ENCODE data around the gene PCDH8. TPM values are rescaled to one million over a fixed set of nuclear protein-coding genes. Genes with fewer than 3 reads are reported as not detected.

Gene PCDH8
- polyA plus RNA-seq, 1 of the 3 experiments (the other 2 are of a cell fraction): not detected

GRCh38 chr13:52849291-52850071 lies 1.0 kb upstream of the PCDH8 start:
- Histone ChIP-seq H3K4me2 (no peak overlapping the region), H3K27me3 (ENCODE audit: insufficient read depth) (peaks cover 37% of the 10 kb centered on the region), H2AFZ (ENCODE audit: low read depth) (no peak overlapping the region), H3K9me3 (no peaks in the 10 kb centered on the region), H3K36me3 (replicated peaks in 1 of 2; ENCODE audit: control insufficient read depth in 1 of 2, insufficient read depth in 2 of 2, low read length in 1 of 2) (no peaks in the 10 kb centered on the region), H3K79me2 (ENCODE audit: insufficient read depth) (no peaks in the 10 kb centered on the region), H3K9ac (no peak overlapping the region), H4K20me1 (ENCODE audit: insufficient read depth) (no peaks in the 10 kb centered on the region), H3K9me2 (no peaks in the 10 kb centered on the region), H3K4me1 (ENCODE audit: control insufficient read depth in 1 of 2, insufficient read depth in 2 of 2, low read depth in 1 of 2, low read length in 1 of 2) (peaks cover 6 to 38% of the 10 kb centered on the region in 2 experiments; a peak in 3 of 4 replicates), H3F3A (replicated peaks; ENCODE audit: insufficient read depth) (peaks cover 14% of the 10 kb centered on the region), H3K4me3 (ENCODE audit: low read depth in 2 of 2, low read length in 1 of 2) (no peak overlapping the region), H3K27ac (ENCODE audit: low read depth in 2 of 2, low read length in 1 of 2) (no peak overlapping the region)
- CTCF ChIA-PET: interaction anchor here (0.6 to 11.3 kb wide), 37 partner anchors 8 to 401 kb away, joined by 3 to 124 read pairs (median 4); partner anchors contain the start of gene SUGT1
- TF ChIP-seq MEF2A (IDR thresholded peaks at IDR 0.05; ENCODE audit: borderline replicate concordance, low read depth): no peak
- TF ChIP-seq JUND (IDR thresholded peaks at IDR 0.05): no peak
- no peak for TF ChIP-seq EP300 (IDR thresholded peaks at IDR 0.05; ENCODE audit: borderline replicate concordance in 1 of 2, low read depth in 1 of 2, low read length in 1 of 2)
- no peak for TF ChIP-seq GATA2 (CRISPR knock-in tag; IDR thresholded peaks at IDR 0.05)
- TF ChIP-seq FOXJ3 (CRISPR knock-in tag; IDR thresholded peaks at IDR 0.05): no peak
- TF ChIP-seq, protein P1, sequence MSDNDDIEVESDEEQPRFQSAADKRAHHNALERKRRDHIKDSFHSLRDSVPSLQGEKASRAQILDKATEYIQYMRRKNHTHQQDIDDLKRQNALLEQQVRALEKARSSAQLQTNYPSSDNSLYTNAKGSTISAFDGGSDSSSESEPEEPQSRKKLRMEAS (IDR thresholded peaks at IDR 0.05; ENCODE audit: low read depth): no peak
- no peak for TF ChIP-seq USF2 (IDR thresholded peaks at IDR 0.05; ENCODE audit: borderline replicate concordance, low read depth, low read length)
- TF ChIP-seq NFIC (IDR thresholded peaks at IDR 0.05; ENCODE audit: borderline replicate concordance): no peak
- TF ChIP-seq CHD2 (IDR thresholded peaks at IDR 0.05; ENCODE audit: low read length, partially characterized antibody): no peak
- TF ChIP-seq, protein P2, sequence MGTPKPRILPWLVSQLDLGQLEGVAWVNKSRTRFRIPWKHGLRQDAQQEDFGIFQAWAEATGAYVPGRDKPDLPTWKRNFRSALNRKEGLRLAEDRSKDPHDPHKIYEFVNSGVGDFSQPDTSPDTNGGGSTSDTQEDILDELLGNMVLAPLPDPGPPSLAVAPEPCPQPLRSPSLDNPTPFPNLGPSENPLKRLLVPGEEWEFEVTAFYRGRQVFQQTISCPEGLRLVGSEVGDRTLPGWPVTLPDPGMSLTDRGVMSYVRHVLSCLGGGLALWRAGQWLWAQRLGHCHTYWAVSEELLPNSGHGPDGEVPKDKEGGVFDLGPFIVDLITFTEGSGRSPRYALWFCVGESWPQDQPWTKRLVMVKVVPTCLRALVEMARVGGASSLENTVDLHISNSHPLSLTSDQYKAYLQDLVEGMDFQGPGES (IDR thresholded peaks at IDR 0.05; ENCODE audit: low read depth, low read length): no peak
- TF ChIP-seq TEAD4 (IDR thresholded peaks at IDR 0.05; ENCODE audit: borderline replicate concordance, insufficient read depth): no peak
- no peak for TF ChIP-seq TAF1 (IDR thresholded peaks at IDR 0.05; ENCODE audit: borderline replicate concordance, low read depth, low read length)
- TF ChIP-seq REST (IDR thresholded peaks at IDR 0.05; ENCODE audit: low read depth, low read length): no peak
- TF ChIP-seq FOXM1 (IDR thresholded peaks at IDR 0.05; ENCODE audit: low read depth): no peak
- DNase-seq: no peak
- WGBS (ENCODE audit: low lambda C conversion rate): 14% methylated on average over 24 of the region's 24 CpGs
- POLR2A ChIA-PET: no interaction called here

All from SK-N-SH (cell line).